K562 (cell line): ENCODE results near the gene MLKL. TPM values are rescaled to one million over a fixed set of nuclear protein-coding genes. Genes with fewer than 3 reads are reported as not detected.

Experiments used
- CCNT2 ChIP-seq: IDR thresholded peaks from 2 replicates; pipeline ENCODE4 v1.6.1; 2011; ENCODE audit warnings: borderline replicate concordance, low read depth, mild to moderate bottlenecking, moderate library complexity, mixed read lengths, low read length; ENCODE audit not compliant: insufficient read length; ENCODE audit errors: extremely low read depth
- FOS ChIP-seq: IDR thresholded peaks from 3 replicates; pipeline ENCODE4 v1.6.1; 2011; ENCODE audit not compliant: insufficient read length; ENCODE audit errors: extremely low read depth
- FOSL1 ChIP-seq: fragments of 200-800 bp; sonication (Bioruptor generic); conservative IDR thresholded peaks from 2 replicates; pipeline ENCODE4 v1.6.1; 2016; ENCODE audit warnings: missing genetic modification characterization, missing compliant biosample characterization
- HDAC1 ChIP-seq, 2 experiments: fragments of 450-650 bp; IDR thresholded peaks; 2 replicates each; pipeline ENCODE4 v1.6.1; 2016 to 2017; ENCODE audit warnings: inconsistent platforms in 1 of 2, mild to moderate bottlenecking in 1 of 2, moderate library complexity in 1 of 2
- MEF2D ChIP-seq: conservative IDR thresholded peaks from 2 replicates; pipeline ENCODE4 v1.6.1; 2016; ENCODE audit warnings: low read depth, missing genetic modification characterization, missing compliant biosample characterization
- POLR2AphosphoS2 ChIP-seq: IDR thresholded peaks from 2 replicates; pipeline ENCODE4 v1.6.1; 2012; ENCODE audit warnings: low read length, improper control_type of control experiment
- RAD51 ChIP-seq: fragments of 450-650 bp; IDR thresholded peaks from 2 replicates; pipeline ENCODE4 v1.7.1; 2016; ENCODE audit warnings: low read depth, mild to moderate bottlenecking, borderline replicate concordance
- SIRT6 ChIP-seq: IDR thresholded peaks from one replicate; pipeline ENCODE4 v1.6.1; 2012; ENCODE audit warnings: low read depth, mild to moderate bottlenecking, control low read depth, inconsistent platforms, low read length, moderate library complexity
- SMARCA4 ChIP-seq: fragments of 450-650 bp; IDR thresholded peaks from 2 replicates; pipeline ENCODE4 v1.6.1; 2016
- SNRNP70 ChIP-seq: fragments of 200-400 bp; formaldehyde crosslinking; optimal IDR thresholded peaks from 2 replicates; pipeline ENCODE3; 2017; ENCODE audit warnings: low read depth, low read length
- TAF7 ChIP-seq: fragments of 450-650 bp; IDR thresholded peaks from 2 replicates; pipeline ENCODE4 v1.6.1; 2016; ENCODE audit warnings: missing genetic modification characterization, missing compliant biosample characterization
- ZFP36 ChIP-seq: fragments of 150-350 bp; IDR thresholded peaks from 2 replicates; pipeline ENCODE4 v1.6.1; 2018; ENCODE audit warnings: low read length, low read depth; ENCODE audit not compliant: partially characterized antibody
- ZFPM2 ChIP-seq: fragments of 250-450 bp; sonication (Bioruptor Pico); IDR thresholded peaks from 2 replicates; pipeline ENCODE4 v1.5.1; 2022; ENCODE audit warnings: mild to moderate bottlenecking
- ZNF174 ChIP-seq: fragments of 250-450 bp; sonication (Bioruptor Pico); IDR thresholded peaks from 2 replicates; pipeline ENCODE4 v1.4.0; 2020; ENCODE audit warnings: mild to moderate bottlenecking
- ZNF263 ChIP-seq: sonication (generic); formaldehyde crosslinking; IDR thresholded peaks from 2 replicates; pipeline ENCODE4 v1.8.0; 2022; ENCODE audit warnings: mild to moderate bottlenecking, missing genetic modification reagents, borderline replicate concordance
- ZNF282 ChIP-seq: sonication (generic); formaldehyde crosslinking; IDR thresholded peaks from 2 replicates; pipeline ENCODE4 v1.8.1; 2023; ENCODE audit warnings: missing genetic modification reagents
- ZNF583 ChIP-seq: fragments of 250-450 bp; sonication (Bioruptor Pico); IDR thresholded peaks from 2 replicates; pipeline ENCODE4 v1.4.0; 2020
- ZNF699 ChIP-seq: fragments of 250-450 bp; sonication (Bioruptor Pico); IDR thresholded peaks from 2 replicates; pipeline ENCODE4 v1.8.0; 2021; ENCODE audit warnings: mild to moderate bottlenecking, moderate library complexity; ENCODE audit not compliant: insufficient replicate concordance
- polyA plus RNA-seq, 8 experiments: library from polyadenylated mRNA; depleted of rRNA in 4 of 8; stranded (reverse) in 5 of 8; unstranded in 3 of 8; fragments of >200 nt; fragmentation: Nextera tagmentation in 2 of 8; fragmentation: Illumina TruSeq in 1 of 8; extraction: Ambion mirVana in 2 of 8; extraction: Trizol in 1 of 8; gene quantifications; 2 replicates each; pipeline versions ENCODE4 v1.2.1 to v1.2.3, GENCODE V29; 2011 to 2014; ENCODE audit warnings: inconsistent platforms in 1 of 8, missing spikeins in 1 of 8
- total RNA-seq, 7 experiments: library from RNA; depleted of rRNA in 6 of 7; stranded (reverse); fragments of >200 nt in 6 of 7; fragmentation: Illumina TruSeq in 2 of 7; extraction: Trizol in 2 of 7; gene quantifications; 2 replicates each; pipeline versions ENCODE4 v1.2.1 to v1.2.3, GENCODE V29; 2011 to 2021; ENCODE audit warnings: low replicate concordance in 1 of 7
- TF ChIP-seq, protein P1 (sequence below), 2 experiments: fragments of 450-650 bp; IDR thresholded peaks; 2 replicates each; pipeline ENCODE4 v1.6.1; 2016
- TF ChIP-seq, protein P2 (sequence below): fragments of 250-450 bp; sonication (Bioruptor Pico); IDR thresholded peaks from 2 replicates; pipeline ENCODE4 v1.8.0; 2021; ENCODE audit warnings: moderate library complexity, mild to moderate bottlenecking, inconsistent platforms
- TF ChIP-seq, protein P3 (sequence below), 2 experiments: IDR thresholded peaks in 1 of 2; conservative IDR thresholded peaks in 1 of 2; 2 replicates each; pipeline ENCODE4 v1.6.1; 2016; ENCODE audit warnings: low read depth in 2 of 2, mild to moderate bottlenecking in 1 of 2, missing compliant biosample characterization in 1 of 2, missing genetic modification characterization in 1 of 2, moderate library complexity in 1 of 2

MLKL gene
- total and polyA plus RNA-seq, 9 of the 15 experiments (the other 6 are each of a cell fraction or from before 2014, with no cell fraction given), result 1.6 to 6.1 (median 4.8) TPM

DNA sequence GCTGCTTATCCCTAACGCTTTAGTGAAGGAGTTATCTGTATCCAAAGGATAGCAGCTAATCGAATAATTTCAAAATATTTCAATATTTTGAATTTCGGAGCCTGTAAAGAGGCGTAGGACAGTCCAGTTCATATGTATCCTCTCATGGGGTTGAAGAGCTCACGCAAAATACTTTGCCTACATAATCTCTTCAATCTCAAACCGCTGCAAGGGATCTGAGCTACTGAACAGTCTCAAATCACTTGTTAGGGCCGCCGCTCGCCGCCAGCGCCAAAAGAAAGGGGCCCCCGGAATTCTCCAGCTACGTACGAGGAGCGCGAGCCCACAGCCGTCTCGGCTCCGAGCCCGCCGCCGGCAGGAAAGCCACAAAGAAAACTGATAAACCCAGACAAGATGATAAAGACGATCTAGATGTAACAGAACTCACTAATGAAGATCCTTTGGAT is 33.4 kb downstream of the MLKL start (continued):
- TF ChIP-seq SNRNP70 (no peak), ZFP36 (no peak), FOSL1 (tag) (peak; percentile 33; the same call in 1 of the 2 replicates), TAF7 (tag) (peak; percentile 64; the same call in 1 of the 2 replicates), SMARCA4 (0 out of 2 replicates have a peak, but pooled peaks have one; percentile 17), RAD51 (no peak), POLR2AphosphoS2 (no peak), CCNT2 (peak; percentile 32), ZNF263 (no peak), ZNF699 (CRISPR knock-in tag) (no peak), ZFPM2 (no peak), ZNF174 (CRISPR knock-in tag) (no peak), FOS (no peak), ZNF282 (CRISPR knock-in tag) (no peak), MEF2D (tag) (no peak), HDAC1 (IDR thresholded peaks at IDR 0.05) (no peak), ZNF583 (CRISPR knock-in tag) (no peak), SIRT6 (no peak)
- TF ChIP-seq, protein P1, sequence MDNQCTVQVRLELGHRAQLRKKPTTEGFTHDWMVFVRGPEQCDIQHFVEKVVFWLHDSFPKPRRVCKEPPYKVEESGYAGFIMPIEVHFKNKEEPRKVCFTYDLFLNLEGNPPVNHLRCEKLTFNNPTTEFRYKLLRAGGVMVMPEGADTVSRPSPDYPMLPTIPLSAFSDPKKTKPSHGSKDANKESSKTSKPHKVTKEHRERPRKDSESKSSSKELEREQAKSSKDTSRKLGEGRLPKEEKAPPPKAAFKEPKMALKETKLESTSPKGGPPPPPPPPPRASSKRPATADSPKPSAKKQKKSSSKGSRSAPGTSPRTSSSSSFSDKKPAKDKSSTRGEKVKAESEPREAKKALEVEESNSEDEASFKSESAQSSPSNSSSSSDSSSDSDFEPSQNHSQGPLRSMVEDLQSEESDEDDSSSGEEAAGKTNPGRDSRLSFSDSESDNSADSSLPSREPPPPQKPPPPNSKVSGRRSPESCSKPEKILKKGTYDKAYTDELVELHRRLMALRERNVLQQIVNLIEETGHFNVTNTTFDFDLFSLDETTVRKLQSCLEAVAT (IDR thresholded peaks at IDR 0.05), result no peak
- TF ChIP-seq, protein P2, sequence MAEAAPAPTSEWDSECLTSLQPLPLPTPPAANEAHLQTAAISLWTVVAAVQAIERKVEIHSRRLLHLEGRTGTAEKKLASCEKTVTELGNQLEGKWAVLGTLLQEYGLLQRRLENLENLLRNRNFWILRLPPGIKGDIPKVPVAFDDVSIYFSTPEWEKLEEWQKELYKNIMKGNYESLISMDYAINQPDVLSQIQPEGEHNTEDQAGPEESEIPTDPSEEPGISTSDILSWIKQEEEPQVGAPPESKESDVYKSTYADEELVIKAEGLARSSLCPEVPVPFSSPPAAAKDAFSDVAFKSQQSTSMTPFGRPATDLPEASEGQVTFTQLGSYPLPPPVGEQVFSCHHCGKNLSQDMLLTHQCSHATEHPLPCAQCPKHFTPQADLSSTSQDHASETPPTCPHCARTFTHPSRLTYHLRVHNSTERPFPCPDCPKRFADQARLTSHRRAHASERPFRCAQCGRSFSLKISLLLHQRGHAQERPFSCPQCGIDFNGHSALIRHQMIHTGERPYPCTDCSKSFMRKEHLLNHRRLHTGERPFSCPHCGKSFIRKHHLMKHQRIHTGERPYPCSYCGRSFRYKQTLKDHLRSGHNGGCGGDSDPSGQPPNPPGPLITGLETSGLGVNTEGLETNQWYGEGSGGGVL (CRISPR knock-in tag), result no peak
- TF ChIP-seq, protein P3, sequence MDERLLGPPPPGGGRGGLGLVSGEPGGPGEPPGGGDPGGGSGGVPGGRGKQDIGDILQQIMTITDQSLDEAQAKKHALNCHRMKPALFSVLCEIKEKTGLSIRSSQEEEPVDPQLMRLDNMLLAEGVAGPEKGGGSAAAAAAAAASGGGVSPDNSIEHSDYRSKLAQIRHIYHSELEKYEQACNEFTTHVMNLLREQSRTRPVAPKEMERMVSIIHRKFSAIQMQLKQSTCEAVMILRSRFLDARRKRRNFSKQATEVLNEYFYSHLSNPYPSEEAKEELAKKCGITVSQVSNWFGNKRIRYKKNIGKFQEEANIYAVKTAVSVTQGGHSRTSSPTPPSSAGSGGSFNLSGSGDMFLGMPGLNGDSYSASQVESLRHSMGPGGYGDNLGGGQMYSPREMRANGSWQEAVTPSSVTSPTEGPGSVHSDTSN (CRISPR knock-in tag; IDR thresholded peaks at IDR 0.05; ENCODE audit: low read depth), result no peak
- TF ChIP-seq, protein P3 (tag; conservative IDR thresholded peaks at IDR 0.05; ENCODE audit: low read depth), result no peak
